Measurements from ENCODE around the gene APPL1. TPM values are rescaled to one million over a fixed set of nuclear protein-coding genes. Genes with fewer than 3 reads are reported as not detected.

Gene APPL1
- total RNA-seq, 1 experiment from 2014 or later, result 68.7 TPM

- Histone ChIP-seq H3K4me1 (no peaks in the 10 kb centered on the region), H3K4me3 (no peak overlapping the region), H3K27ac (no peak overlapping the region), H3K9me3 (replicated peaks) (no peaks in the 10 kb centered on the region), H3K27me3 (no peaks in the 10 kb centered on the region), H3K36me3 (peaks cover 64% of the 10 kb centered on the region)
- DNase-seq, result no peak
These were observed 17.4 kb downstream of the APPL1 start for GRCh38 chr3:57244946-57245345.

- no peaks in the 10 kb centered on the region for H3K27me3 ChIP-seq
- no peak for DNase-seq
- H3K4me1 ChIP-seq, result peaks cover 4% of the 10 kb centered on the region; the same call in 1 of the 2 replicates
- H3K4me3 ChIP-seq, result no peak overlapping the region
- H3K9me3 ChIP-seq (replicated peaks), result no peaks in the 10 kb centered on the region
- no peak overlapping the region for H3K27ac ChIP-seq
- H3K36me3 ChIP-seq, result peaks cover 57% of the 10 kb centered on the region
These were observed 24.9 kb downstream of the APPL1 start for GRCh38 chr3:57252404-57252803.

- Histone ChIP-seq H3K4me3 (no peak overlapping the region), H3K27ac (no peak overlapping the region), H3K4me1 (peaks cover 4% of the 10 kb centered on the region; the same call in 1 of the 2 replicates), H3K36me3 (peaks cover 62% of the 10 kb centered on the region), H3K27me3 (no peaks in the 10 kb centered on the region), H3K9me3 (replicated peaks) (0 out of 2 replicates have a peak, but pooled peaks cover 2% of the 10 kb centered on the region)
- DNase-seq, result no peak
These were observed 29.3 kb downstream of the APPL1 start for GRCh38 chr3:57256844-57257243.

- H3K36me3 ChIP-seq, result peaks cover 61% of the 10 kb centered on the region
These were observed 30.1 kb downstream of the APPL1 start for GRCh38 chr3:57257678-57258077.

GRCh38 chr3:57261119-57261518 lies 33.6 kb downstream of the APPL1 start:
- DNase-seq, result no peak
- Histone ChIP-seq H3K9me3 (replicated peaks) (0 out of 2 replicates have a peak, but pooled peaks cover 3% of the 10 kb centered on the region), H3K27me3 (no peaks in the 10 kb centered on the region), H3K36me3 (peaks cover 73% of the 10 kb centered on the region), H3K4me3 (no peak overlapping the region), H3K27ac (no peak overlapping the region), H3K4me1 (no peaks in the 10 kb centered on the region)

More at GRCh38 chr3:57257678-57258077, 30.1 kb downstream of the APPL1 start:
- H3K4me1 ChIP-seq, result peaks cover 4% of the 10 kb centered on the region; the same call in 1 of the 2 replicates
- no peaks in the 10 kb centered on the region for H3K27me3 ChIP-seq
- H3K4me3 ChIP-seq, result no peak overlapping the region
- no peak for DNase-seq
- H3K9me3 ChIP-seq (replicated peaks), result 0 out of 2 replicates have a peak, but pooled peaks cover 3% of the 10 kb centered on the region
- H3K27ac ChIP-seq, result no peak overlapping the region

GRCh38 chr3:57261929-57262328 lies 34.4 kb downstream of the APPL1 start:
- no peak overlapping the region for H3K4me3 ChIP-seq
- DNase-seq, result no peak
- H3K4me1 ChIP-seq, result no peaks in the 10 kb centered on the region
- no peak overlapping the region for H3K27ac ChIP-seq
- H3K36me3 ChIP-seq, result peaks cover 73% of the 10 kb centered on the region
- 0 out of 2 replicates have a peak, but pooled peaks cover 3% of the 10 kb centered on the region for H3K9me3 ChIP-seq (replicated peaks)
- H3K27me3 ChIP-seq, result no peaks in the 10 kb centered on the region

- Histone ChIP-seq H3K9me3 (replicated peaks) (no peaks in the 10 kb centered on the region), H3K4me1 (no peaks in the 10 kb centered on the region), H3K4me3 (no peak overlapping the region), H3K36me3 (peaks cover 64% of the 10 kb centered on the region), H3K27me3 (no peaks in the 10 kb centered on the region), H3K27ac (no peak overlapping the region)
- no peak for DNase-seq
These were observed 40.9 kb downstream of the APPL1 start for GRCh38 chr3:57268416-57268815.

GRCh38 chr3:57274845-57275244 lies 47.3 kb downstream of the APPL1 start:
- Histone ChIP-seq H3K27ac (no peak overlapping the region), H3K27me3 (no peaks in the 10 kb centered on the region), H3K9me3 (replicated peaks) (no peaks in the 10 kb centered on the region), H3K36me3 (peaks cover 38% of the 10 kb centered on the region), H3K4me3 (no peak overlapping the region), H3K4me1 (no peaks in the 10 kb centered on the region)
- DNase-seq, result no peak

- DNase-seq, result no peak
- Histone ChIP-seq H3K4me3 (no peak overlapping the region), H3K36me3 (peaks cover 37% of the 10 kb centered on the region), H3K4me1 (no peaks in the 10 kb centered on the region), H3K27me3 (no peaks in the 10 kb centered on the region), H3K9me3 (replicated peaks) (no peaks in the 10 kb centered on the region), H3K27ac (no peak overlapping the region)
These were observed 47.9 kb downstream of the APPL1 start for GRCh38 chr3:57275393-57275792.

- H3K4me1 ChIP-seq, result peaks cover 4% of the 10 kb centered on the region; the same call in 1 of the 2 replicates
- H3K9me3 ChIP-seq (replicated peaks), result no peaks in the 10 kb centered on the region
- DNase-seq, result no peak
- no peaks in the 10 kb centered on the region for H3K27me3 ChIP-seq
- peaks cover 22% of the 10 kb centered on the region for H3K36me3 ChIP-seq
- H3K27ac ChIP-seq, result no peak overlapping the region
- H3K4me3 ChIP-seq, result no peak overlapping the region
These were observed 50.7 kb downstream of the APPL1 start for GRCh38 chr3:57278237-57278636.

- peaks cover 8% of the 10 kb centered on the region for H3K36me3 ChIP-seq
- peaks cover 4% of the 10 kb centered on the region; the same call in 1 of the 2 replicates for H3K4me1 ChIP-seq
- H3K27me3 ChIP-seq, result no peaks in the 10 kb centered on the region
- no peak for DNase-seq
- no peaks in the 10 kb centered on the region for H3K9me3 ChIP-seq (replicated peaks)
- H3K4me3 ChIP-seq, result no peak overlapping the region
- H3K27ac ChIP-seq, result no peak overlapping the region
These were observed 52.2 kb downstream of the APPL1 start for GRCh38 chr3:57279685-57280084.

GRCh38 chr3:57281715-57282114 lies 54.2 kb downstream of the APPL1 start:
- H3K9me3 ChIP-seq (replicated peaks), result no peaks in the 10 kb centered on the region
- H3K27ac ChIP-seq, result no peak overlapping the region
- no peak overlapping the region for H3K4me3 ChIP-seq
- no peak for DNase-seq
- peaks cover 5% of the 10 kb centered on the region for H3K36me3 ChIP-seq
- H3K4me1 ChIP-seq, result peaks cover 4% of the 10 kb centered on the region; the same call in 1 of the 2 replicates
- no peaks in the 10 kb centered on the region for H3K27me3 ChIP-seq

GRCh38 chr3:57283334-57283733 lies 55.8 kb downstream of the APPL1 start:
- no peaks in the 10 kb centered on the region for H3K27me3 ChIP-seq
- no peak for DNase-seq
- no peak overlapping the region for H3K27ac ChIP-seq
- H3K4me3 ChIP-seq, result no peak overlapping the region
- peaks cover 4% of the 10 kb centered on the region; the same call in 1 of the 2 replicates for H3K4me1 ChIP-seq
- H3K36me3 ChIP-seq, result no peaks in the 10 kb centered on the region
- H3K9me3 ChIP-seq (replicated peaks), result no peaks in the 10 kb centered on the region

GRCh38 chr3:57287205-57287604 lies 59.7 kb downstream of the APPL1 start:
- Histone ChIP-seq H3K36me3 (no peaks in the 10 kb centered on the region), H3K4me1 (no peaks in the 10 kb centered on the region), H3K27ac (no peak overlapping the region), H3K9me3 (replicated peaks) (no peaks in the 10 kb centered on the region), H3K27me3 (no peaks in the 10 kb centered on the region), H3K4me3 (no peak overlapping the region)
- DNase-seq, result no peak

- no peaks in the 10 kb centered on the region for H3K27me3 ChIP-seq
- H3K9me3 ChIP-seq (replicated peaks), result no peaks in the 10 kb centered on the region
- H3K4me1 ChIP-seq, result no peaks in the 10 kb centered on the region
- no peaks in the 10 kb centered on the region for H3K36me3 ChIP-seq
- no peak for DNase-seq
- H3K27ac ChIP-seq, result no peak overlapping the region
- no peak overlapping the region for H3K4me3 ChIP-seq
These were observed 60.9 kb downstream of the APPL1 start for GRCh38 chr3:57288403-57288802.

GRCh38 chr3:57292159-57292896 lies 64.8 kb downstream of the APPL1 start, which contains the start of gene ASB14:
ASB14 (minus strand) TSS chr3:57292685; CDS start chr3:57292033, 652 bp downstream.
- DNase-seq, result no peak
- no peaks in the 10 kb centered on the region for H3K36me3 ChIP-seq

More at GRCh38 chr3:57292159-57292896, 64.8 kb downstream of the APPL1 start, which contains the start of gene ASB14:
- Histone ChIP-seq H3K4me1 (no peaks in the 10 kb centered on the region), H3K9me3 (replicated peaks) (no peaks in the 10 kb centered on the region), H3K27me3 (no peaks in the 10 kb centered on the region), H3K27ac (no peak within 1 kb of the TSS), H3K4me3 (no peak within 1 kb of the TSS)

Measured in SJCRH30 (cell line).